Adipocyte (in vitro differentiated cells): ENCODE measurements around the gene TMTC3.

Experiments used
- DNase-seq: peaks from one replicate; pipeline ENCODE4 v3.0.0-alpha.2; 2015; ENCODE audit warnings: low read depth
- H3K27me3 ChIP-seq: replicated peaks from 2 replicates; pipeline ENCODE4 v1.7.0; 2013; ENCODE audit warnings: mild to moderate bottlenecking, low read length, moderate library complexity; ENCODE audit not compliant: control insufficient read depth, insufficient read depth
- H3K36me3 ChIP-seq: 2 replicates; pipeline ENCODE4 v1.7.0; 2013; ENCODE audit warnings: low read length, mild to moderate bottlenecking, moderate library complexity; ENCODE audit not compliant: control insufficient read depth, insufficient read depth, severe bottlenecking
- H3K4me1 ChIP-seq: 2 replicates; pipeline ENCODE4 v1.7.0; 2013; ENCODE audit warnings: mild to moderate bottlenecking, low read length, moderate library complexity; ENCODE audit not compliant: control insufficient read depth, insufficient read depth
- H3K4me3 ChIP-seq: 2 replicates; pipeline ENCODE4 v1.7.0; 2013; ENCODE audit warnings: mild to moderate bottlenecking, low read length, moderate library complexity
- H3K9ac ChIP-seq: 2 replicates; pipeline ENCODE4 v1.7.0; 2013; ENCODE audit warnings: mild to moderate bottlenecking, low read length, moderate library complexity
- H3K9me3 ChIP-seq: 2 replicates; pipeline ENCODE4 v1.7.0; 2013; ENCODE audit warnings: mild to moderate bottlenecking, low read length, moderate library complexity; ENCODE audit not compliant: control insufficient read depth

The TMTC3 gene

DNA sequence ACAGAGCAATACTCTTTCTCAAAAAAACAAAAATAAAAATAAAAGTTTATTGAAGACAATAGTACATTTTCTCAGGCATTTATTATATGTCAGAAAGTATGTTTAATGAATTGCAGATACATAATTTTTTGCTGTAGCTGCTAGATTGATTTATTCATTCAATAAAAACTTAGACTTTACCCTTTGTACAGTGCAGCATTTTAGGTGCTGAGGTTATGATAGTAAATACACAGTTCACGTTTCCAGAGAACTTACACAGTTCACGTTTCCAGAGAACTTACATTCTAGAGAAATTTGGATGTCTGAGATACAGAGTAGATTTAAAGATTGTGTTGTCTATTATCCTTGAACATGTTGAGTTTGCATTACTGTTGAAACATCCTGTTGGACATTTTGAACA lies 25.3 kb downstream of the TMTC3 start:
- no peak overlapping the region for H3K9ac ChIP-seq
- no peak for DNase-seq
- H3K4me1 ChIP-seq = no peaks in the 10 kb centered on the region
- H3K36me3 ChIP-seq = peaks cover 28% of the 10 kb centered on the region
- no peaks in the 10 kb centered on the region for H3K9me3 ChIP-seq
- H3K27me3 ChIP-seq = no peaks in the 10 kb centered on the region
- no peak overlapping the region for H3K4me3 ChIP-seq

DNA sequence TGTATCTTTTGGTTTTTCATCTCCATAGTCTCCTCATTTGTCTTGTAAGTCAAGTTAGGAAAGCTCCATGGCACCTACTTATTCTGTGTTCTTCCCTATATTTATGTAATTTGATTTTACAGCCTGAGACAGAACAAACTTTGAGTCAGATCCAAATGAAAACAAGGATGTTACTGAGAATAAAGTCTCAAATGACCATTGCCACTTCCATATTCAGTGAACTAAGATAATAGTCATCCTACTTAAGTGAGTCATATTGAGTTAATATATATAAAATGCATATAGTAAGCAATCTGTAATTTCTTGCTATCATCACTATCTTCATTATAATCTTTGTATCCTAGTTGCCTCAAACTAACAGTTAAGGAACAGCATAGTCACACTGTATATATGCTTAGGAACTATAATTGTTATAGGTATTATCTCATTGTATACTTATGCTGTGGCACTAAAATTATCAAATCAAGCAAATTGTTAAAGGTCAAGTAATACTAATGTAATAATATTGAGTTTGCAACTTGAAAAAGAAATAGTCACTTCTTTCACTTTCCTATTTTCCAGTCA lies 30.8 kb downstream of the TMTC3 start:
- H3K36me3 ChIP-seq = peaks cover 36% of the 10 kb centered on the region

DNA sequence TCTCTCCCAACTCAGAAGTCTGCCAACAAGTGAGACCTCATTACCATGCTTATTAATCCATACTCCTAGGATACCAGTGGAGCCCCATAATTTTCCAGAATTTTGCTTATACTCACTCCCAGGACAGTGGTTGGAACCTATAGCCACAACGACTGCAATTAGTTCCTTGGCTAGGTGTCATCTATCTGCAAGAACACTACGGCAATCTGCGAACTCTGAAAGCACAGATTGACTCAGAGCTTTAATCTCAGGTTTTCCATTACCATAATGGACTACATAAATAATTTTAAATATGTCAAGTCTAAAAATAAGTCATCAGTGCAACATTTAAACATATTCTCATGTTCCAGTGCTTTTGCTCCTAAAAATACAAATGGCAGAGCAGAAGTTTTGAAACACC lies 33.4 kb downstream of the TMTC3 start:
- H3K4me1 ChIP-seq = no peaks in the 10 kb centered on the region
- H3K9ac ChIP-seq = no peak overlapping the region
- peaks cover 53% of the 10 kb centered on the region for H3K36me3 ChIP-seq
- H3K9me3 ChIP-seq = no peaks in the 10 kb centered on the region
- H3K27me3 ChIP-seq = no peaks in the 10 kb centered on the region
- no peak for DNase-seq
- H3K4me3 ChIP-seq = no peak overlapping the region

More for the DNA sequence above, 30.8 kb downstream of the TMTC3 start:
- peak; percentile 7 for DNase-seq
- H3K27me3 ChIP-seq = no peaks in the 10 kb centered on the region
- no peak overlapping the region for H3K4me3 ChIP-seq
- H3K4me1 ChIP-seq = no peaks in the 10 kb centered on the region
- no peaks in the 10 kb centered on the region for H3K9me3 ChIP-seq
- no peak overlapping the region for H3K9ac ChIP-seq

DNA sequence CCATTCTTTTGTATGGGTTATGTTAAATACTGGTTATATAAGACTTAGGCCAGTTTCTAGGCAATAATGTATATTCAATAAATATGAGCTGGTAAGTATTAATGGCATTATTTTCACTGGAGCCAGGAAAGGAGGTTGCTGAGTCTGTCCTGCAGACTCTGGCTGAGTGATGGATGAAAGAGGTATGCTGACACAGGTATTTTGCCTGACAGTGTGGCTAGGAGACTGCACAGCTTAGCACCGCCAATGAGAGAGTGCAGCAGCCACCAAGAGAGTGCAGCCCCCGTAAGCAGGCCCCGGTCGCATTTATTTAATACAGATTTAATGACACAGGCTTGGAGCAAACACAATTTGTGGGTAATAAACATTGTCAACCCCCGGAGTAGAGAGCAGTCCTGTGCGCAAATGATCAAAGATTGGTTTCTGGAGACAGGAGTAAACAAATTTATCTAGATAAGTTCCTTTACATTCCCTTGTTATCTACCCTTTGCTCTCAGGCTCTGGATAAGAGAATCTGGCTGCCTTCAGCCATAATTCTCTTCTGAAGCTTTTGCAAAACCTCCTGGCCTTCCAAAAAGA lies 37.4 kb downstream of the TMTC3 start:
- peaks cover 55% of the 10 kb centered on the region for H3K36me3 ChIP-seq

GRCh38 chr12:88181881-88182280 lies 39.8 kb downstream of the TMTC3 start:
- no peaks in the 10 kb centered on the region for H3K27me3 ChIP-seq
- H3K9ac ChIP-seq = no peak overlapping the region
- no peak overlapping the region for H3K4me3 ChIP-seq
- no peak for DNase-seq
- no peaks in the 10 kb centered on the region for H3K4me1 ChIP-seq
- peaks cover 39% of the 10 kb centered on the region for H3K36me3 ChIP-seq
- H3K9me3 ChIP-seq = peaks cover 3% of the 10 kb centered on the region

More for the DNA sequence above, 37.4 kb downstream of the TMTC3 start:
- Histone ChIP-seq H3K9ac (no peak overlapping the region), H3K9me3 (peaks cover 3% of the 10 kb centered on the region), H3K4me1 (no peaks in the 10 kb centered on the region), H3K27me3 (no peaks in the 10 kb centered on the region), H3K4me3 (no peak overlapping the region)
- DNase-seq = no peak

DNA sequence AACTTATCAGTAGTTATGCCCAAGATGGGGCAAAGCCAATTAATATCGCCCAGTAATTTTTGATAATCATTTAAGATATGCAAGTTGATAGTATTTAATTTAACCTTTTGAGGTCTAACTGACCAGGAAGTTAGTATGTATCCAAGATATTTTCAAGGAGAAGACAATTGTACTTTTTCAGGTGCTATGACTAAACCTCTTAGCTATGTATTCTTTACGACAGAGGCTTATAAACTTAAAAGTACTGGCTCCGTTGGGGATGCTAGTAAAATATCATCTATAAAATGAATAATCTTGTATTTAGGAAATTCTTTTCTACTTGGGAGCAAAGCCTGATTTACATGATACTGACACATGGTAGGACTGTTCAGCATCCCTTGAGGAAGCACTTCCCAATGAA lies 40.3 kb downstream of the TMTC3 start:
- H3K4me3 ChIP-seq = no peak overlapping the region
- H3K9me3 ChIP-seq = peaks cover 3% of the 10 kb centered on the region
- no peak for DNase-seq
- H3K9ac ChIP-seq = no peak overlapping the region
- peaks cover 39% of the 10 kb centered on the region for H3K36me3 ChIP-seq
- H3K27me3 ChIP-seq = no peaks in the 10 kb centered on the region
- H3K4me1 ChIP-seq = no peaks in the 10 kb centered on the region

DNA sequence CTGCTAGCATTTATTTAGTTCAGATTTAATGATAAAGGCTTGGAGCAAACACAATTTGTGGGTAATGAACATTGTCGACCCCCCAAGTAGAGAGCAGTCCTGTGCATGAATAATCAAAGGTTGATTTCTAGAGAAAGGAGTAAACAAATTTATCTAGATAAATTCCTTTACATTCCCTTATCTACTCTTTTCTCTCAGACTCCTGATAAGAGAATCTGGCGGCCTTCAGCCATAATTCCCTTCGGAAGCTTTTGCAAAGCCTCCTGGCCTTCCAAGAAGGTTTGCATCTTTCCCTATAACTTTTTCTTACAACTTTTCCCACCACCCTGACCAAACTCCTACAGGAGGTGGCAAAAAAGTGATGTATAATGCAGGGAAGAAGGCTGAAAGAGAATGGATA lies 42.1 kb downstream of the TMTC3 start:
- Histone ChIP-seq H3K4me3 (no peak overlapping the region), H3K9ac (no peak overlapping the region), H3K4me1 (peaks cover 10% of the 10 kb centered on the region), H3K36me3 (peaks cover 33% of the 10 kb centered on the region), H3K27me3 (no peaks in the 10 kb centered on the region), H3K9me3 (peaks cover 3% of the 10 kb centered on the region)
- no peak for DNase-seq

DNA sequence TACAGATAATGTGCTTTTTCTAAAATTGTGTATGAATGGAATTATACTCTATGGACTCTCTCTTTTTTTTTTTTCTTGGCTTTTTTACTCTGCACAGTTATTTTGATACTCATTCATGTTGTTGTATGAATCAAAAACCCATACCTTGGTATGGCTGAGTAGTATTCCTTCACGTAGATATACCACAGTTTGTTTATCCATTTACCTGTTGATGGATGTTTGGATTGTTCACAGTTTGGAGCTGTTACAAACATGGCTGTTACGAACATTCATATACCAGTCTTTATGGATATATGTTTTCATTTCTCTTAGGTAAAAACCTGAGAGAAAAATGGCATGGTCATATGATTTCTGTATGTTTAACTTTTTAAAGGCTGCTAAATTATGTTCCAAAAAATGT lies 43.2 kb downstream of the TMTC3 start:
- no peak overlapping the region for H3K9ac ChIP-seq
- H3K4me3 ChIP-seq = no peak overlapping the region
- H3K27me3 ChIP-seq = no peaks in the 10 kb centered on the region
- H3K36me3 ChIP-seq = peaks cover 27% of the 10 kb centered on the region
- peaks cover 3% of the 10 kb centered on the region for H3K9me3 ChIP-seq
- DNase-seq = no peak
- H3K4me1 ChIP-seq = peaks cover 10% of the 10 kb centered on the region

DNA sequence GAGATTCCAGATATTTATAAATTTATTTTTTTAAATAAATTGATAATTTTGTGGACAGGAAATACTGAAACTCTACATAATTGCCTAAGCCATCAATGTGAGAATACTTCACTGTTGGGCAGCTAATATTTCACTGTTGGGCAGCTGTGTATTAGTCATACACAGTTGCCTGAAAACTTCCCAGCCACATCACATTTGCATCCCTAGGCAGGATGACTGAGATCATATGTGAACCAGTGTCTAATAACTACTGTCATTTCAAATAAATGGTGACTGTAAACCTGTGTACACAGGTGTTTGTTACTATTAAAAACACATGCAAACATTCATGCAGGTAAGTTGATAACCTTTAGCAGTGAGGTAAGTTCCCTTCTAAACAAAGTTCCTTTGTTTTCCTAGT lies 43.9 kb downstream of the TMTC3 start:
- H3K4me3 ChIP-seq = no peak overlapping the region
- DNase-seq = peak; percentile 49
- H3K9ac ChIP-seq = no peak overlapping the region

DNA sequence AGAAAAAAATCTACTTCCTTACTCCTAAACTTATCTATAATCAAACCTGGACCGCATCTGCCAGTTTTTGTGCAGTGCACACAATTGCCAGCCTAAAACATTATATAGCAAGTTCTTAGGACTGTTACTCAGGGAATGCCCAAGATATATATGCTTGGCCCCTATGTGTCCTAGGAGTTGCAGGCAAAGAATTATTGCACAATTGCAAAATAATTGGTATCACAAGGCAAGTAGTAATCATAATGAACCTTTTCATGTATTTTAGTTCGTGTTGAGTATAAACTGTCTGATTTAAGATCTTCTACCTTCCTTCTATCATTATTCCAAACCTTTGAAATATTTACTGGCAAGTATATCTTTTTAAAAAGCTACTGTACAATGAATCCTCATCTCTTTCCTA lies 45.5 kb downstream of the TMTC3 start:
- Histone ChIP-seq H3K9me3 (no peaks in the 10 kb centered on the region), H3K9ac (no peak overlapping the region), H3K27me3 (no peaks in the 10 kb centered on the region), H3K36me3 (peaks cover 20% of the 10 kb centered on the region), H3K4me1 (peaks cover 13% of the 10 kb centered on the region), H3K4me3 (no peak overlapping the region)
- no peak for DNase-seq

More for the DNA sequence above, 43.9 kb downstream of the TMTC3 start:
- no peaks in the 10 kb centered on the region for H3K27me3 ChIP-seq
- peaks cover 10% of the 10 kb centered on the region for H3K4me1 ChIP-seq
- H3K36me3 ChIP-seq = peaks cover 22% of the 10 kb centered on the region
- H3K9me3 ChIP-seq = peaks cover 3% of the 10 kb centered on the region

DNA sequence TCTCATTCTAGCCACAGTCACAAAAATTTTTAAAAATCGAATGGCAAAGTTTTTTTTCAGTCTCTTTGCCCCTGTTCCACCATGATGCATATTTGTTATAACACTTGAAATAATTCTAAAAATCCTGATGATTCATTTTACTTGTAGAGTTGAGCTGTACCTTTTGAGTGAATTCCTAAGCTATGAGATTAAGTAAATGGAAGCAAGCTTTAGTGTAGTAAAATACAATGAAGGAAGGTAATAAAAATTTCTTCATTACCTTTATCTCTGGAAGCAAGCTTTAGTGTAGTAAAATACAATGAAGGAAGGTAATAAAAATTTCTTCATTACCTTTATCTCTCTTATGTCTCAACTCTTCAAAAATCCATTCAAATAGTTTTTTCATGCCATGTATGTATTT lies 46.1 kb downstream of the TMTC3 start:
- Histone ChIP-seq H3K4me3 (no peak overlapping the region), H3K9ac (no peak overlapping the region), H3K4me1 (peaks cover 13% of the 10 kb centered on the region), H3K36me3 (peaks cover 19% of the 10 kb centered on the region), H3K9me3 (no peaks in the 10 kb centered on the region), H3K27me3 (no peaks in the 10 kb centered on the region)
- DNase-seq = peak; percentile 27

DNA sequence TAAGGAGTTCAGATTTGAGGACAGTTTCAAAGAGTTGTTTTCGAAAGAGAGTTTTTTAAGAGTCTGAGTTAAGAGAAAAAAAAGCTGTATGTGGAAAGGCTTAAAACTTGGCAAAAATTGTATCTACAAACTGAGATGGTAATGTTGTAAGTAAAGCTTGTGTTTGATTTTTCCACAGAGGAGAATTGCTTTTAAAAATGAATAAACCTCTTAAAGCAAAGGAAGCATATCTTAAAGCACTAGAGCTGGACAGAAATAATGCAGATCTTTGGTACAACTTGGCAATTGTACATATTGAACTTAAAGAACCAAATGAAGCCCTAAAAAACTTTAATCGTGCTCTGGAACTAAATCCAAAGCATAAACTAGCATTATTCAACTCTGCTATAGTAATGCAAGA lies 50.3 kb downstream of the TMTC3 start:
- no peak overlapping the region for H3K4me3 ChIP-seq
- no peak for DNase-seq
- no peaks in the 10 kb centered on the region for H3K9me3 ChIP-seq
- H3K27me3 ChIP-seq = no peaks in the 10 kb centered on the region
- peaks cover 13% of the 10 kb centered on the region for H3K4me1 ChIP-seq
- H3K9ac ChIP-seq = peak overlapping the region; percentile 56
- peaks cover 16% of the 10 kb centered on the region for H3K36me3 ChIP-seq
